OCI-LY3 (cell line): ENCODE results near the gene UMODL1.

ENCODE experiments used
- H2AFZ ChIP-seq: fragments of 200-600, 300-600 bp; shearing (Covaris generic); 2 replicates; pipeline ENCODE4 v1.6.0; 2014; ENCODE audit warnings: antibody characterized with exemption, low read depth, low read length
- H3K27ac ChIP-seq: fragments of 200-600, 300-600 bp; sonication (generic); 2 replicates; pipeline ENCODE4 v1.5.1; 2014; ENCODE audit warnings: mild to moderate bottlenecking, low read length, moderate library complexity, mixed read lengths
- H3K27me3 ChIP-seq: fragments of 200-600, 300-600 bp; sonication (generic); 2 replicates; pipeline ENCODE4 v1.6.1; 2014; ENCODE audit warnings: low read depth, low read length, mixed read lengths
- H3K36me3 ChIP-seq: fragments of 200-600, 300-600 bp; sonication (generic); replicated peaks from 2 replicates; pipeline ENCODE3; 2014; ENCODE audit warnings: low read depth, low read length, mixed read lengths
- H3K4me1 ChIP-seq: fragments of 300-600, 200-600 bp; sonication (generic); 2 replicates; pipeline ENCODE4 v1.6.1; 2014; ENCODE audit warnings: low read length, mixed read lengths
- H3K4me2 ChIP-seq: fragments of 200-600, 300-600 bp; sonication (generic); 2 replicates; pipeline ENCODE4 v1.6.1; 2014; ENCODE audit warnings: low read length, mixed read lengths
- H3K4me3 ChIP-seq: fragments of 300-600, 200-600 bp; sonication (generic); 2 replicates; pipeline ENCODE4 v1.5.1; 2014; ENCODE audit warnings: antibody characterized with exemption, mild to moderate bottlenecking, low read length, moderate library complexity
- H3K79me2 ChIP-seq: fragments of 300-600, 200-600 bp; shearing (Covaris generic); 2 replicates; pipeline ENCODE4 v1.6.1; 2014; ENCODE audit warnings: mild to moderate bottlenecking, low read length, mixed read lengths
- H3K9ac ChIP-seq: fragments of 300-600, 200-600 bp; shearing (Covaris generic); 2 replicates; pipeline ENCODE4 v1.6.0; 2014; ENCODE audit warnings: mild to moderate bottlenecking, low read length, moderate library complexity
- H3K9me3 ChIP-seq: fragments of 200-600, 300-600 bp; shearing (Covaris generic); 2 replicates; pipeline ENCODE4 v1.6.1; 2014; ENCODE audit warnings: low read length, mixed read lengths; ENCODE audit not compliant: insufficient read depth
- H4K20me1 ChIP-seq: fragments of 200-600, 300-600 bp; sonication (generic); 2 replicates; pipeline ENCODE4 v1.6.1; 2016; ENCODE audit warnings: low read length, mixed read lengths; ENCODE audit not compliant: insufficient read depth
- EZH2phosphoT487 ChIP-seq: fragments of 200-600 bp; shearing (Covaris generic); IDR thresholded peaks from 2 replicates; pipeline ENCODE4 v1.6.1; 2018; ENCODE audit warnings: antibody characterized with exemption, mixed run types, low read depth
- TF ChIP-seq, protein P1 (sequence below): fragments of 200-600, 300-600 bp; sonication (generic); IDR thresholded peaks from 2 replicates; pipeline ENCODE4 v1.5.1; 2014; ENCODE audit warnings: antibody characterized with exemption, low read length, low read depth

The UMODL1 gene

GRCh38 chr21:42081138-42081537 is 10.0 kb downstream of the UMODL1 start:
- Histone ChIP-seq H3K4me2 (no peak overlapping the region), H3K4me3 (no peak overlapping the region), H3K27ac (no peak overlapping the region), H3K36me3 (no peaks in the 10 kb centered on the region), H4K20me1 (no peaks in the 10 kb centered on the region), H3K27me3 (no peaks in the 10 kb centered on the region), H3K4me1 (peaks cover 21% of the 10 kb centered on the region), H2AFZ (no peak overlapping the region), H3K79me2 (no peaks in the 10 kb centered on the region), H3K9ac (no peak overlapping the region), H3K9me3 (no peaks in the 10 kb centered on the region)
- TF ChIP-seq, protein P1, sequence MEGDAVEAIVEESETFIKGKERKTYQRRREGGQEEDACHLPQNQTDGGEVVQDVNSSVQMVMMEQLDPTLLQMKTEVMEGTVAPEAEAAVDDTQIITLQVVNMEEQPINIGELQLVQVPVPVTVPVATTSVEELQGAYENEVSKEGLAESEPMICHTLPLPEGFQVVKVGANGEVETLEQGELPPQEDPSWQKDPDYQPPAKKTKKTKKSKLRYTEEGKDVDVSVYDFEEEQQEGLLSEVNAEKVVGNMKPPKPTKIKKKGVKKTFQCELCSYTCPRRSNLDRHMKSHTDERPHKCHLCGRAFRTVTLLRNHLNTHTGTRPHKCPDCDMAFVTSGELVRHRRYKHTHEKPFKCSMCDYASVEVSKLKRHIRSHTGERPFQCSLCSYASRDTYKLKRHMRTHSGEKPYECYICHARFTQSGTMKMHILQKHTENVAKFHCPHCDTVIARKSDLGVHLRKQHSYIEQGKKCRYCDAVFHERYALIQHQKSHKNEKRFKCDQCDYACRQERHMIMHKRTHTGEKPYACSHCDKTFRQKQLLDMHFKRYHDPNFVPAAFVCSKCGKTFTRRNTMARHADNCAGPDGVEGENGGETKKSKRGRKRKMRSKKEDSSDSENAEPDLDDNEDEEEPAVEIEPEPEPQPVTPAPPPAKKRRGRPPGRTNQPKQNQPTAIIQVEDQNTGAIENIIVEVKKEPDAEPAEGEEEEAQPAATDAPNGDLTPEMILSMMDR = no peak
- no peak for TF ChIP-seq EZH2phosphoT487

DNA sequence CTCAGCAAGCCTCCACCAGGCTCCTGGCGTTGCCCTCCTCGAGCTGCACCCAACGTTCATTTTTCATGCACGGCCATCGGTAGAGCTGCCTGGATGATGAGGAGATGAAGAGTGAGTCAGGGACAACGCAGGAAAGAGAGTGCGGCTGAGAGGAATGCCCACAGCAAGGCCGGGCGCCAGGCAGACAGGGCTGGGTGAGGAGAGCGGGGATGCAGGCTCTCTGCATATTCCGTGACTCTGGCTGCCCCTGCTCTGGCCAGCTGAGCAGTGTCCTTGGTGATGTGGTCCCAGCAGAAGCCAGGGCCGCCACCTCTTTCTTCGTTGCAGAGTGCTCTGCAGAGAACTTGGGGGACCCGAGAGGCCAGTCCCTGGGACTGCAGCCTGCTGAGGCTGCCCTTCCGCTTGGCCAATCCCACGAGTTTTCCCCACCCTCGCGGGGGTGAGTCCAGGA is 10.8 kb downstream of the UMODL1 start:
- Histone ChIP-seq H3K9me3 (no peaks in the 10 kb centered on the region), H3K9ac (no peak overlapping the region), H3K79me2 (no peaks in the 10 kb centered on the region), H3K36me3 (no peaks in the 10 kb centered on the region), H3K27ac (no peak overlapping the region), H3K4me1 (peaks cover 20% of the 10 kb centered on the region), H4K20me1 (no peaks in the 10 kb centered on the region), H3K4me2 (no peak overlapping the region), H2AFZ (no peak overlapping the region), H3K27me3 (no peaks in the 10 kb centered on the region), H3K4me3 (no peak overlapping the region)
- TF ChIP-seq, protein P1 = no peak
- no peak for TF ChIP-seq EZH2phosphoT487

- peaks cover 14% of the 10 kb centered on the region for H3K4me1 ChIP-seq
- H3K36me3 ChIP-seq = no peaks in the 10 kb centered on the region
- no peak overlapping the region for H3K4me3 ChIP-seq
- no peak overlapping the region for H2AFZ ChIP-seq
- H4K20me1 ChIP-seq = no peaks in the 10 kb centered on the region
- H3K27me3 ChIP-seq = no peaks in the 10 kb centered on the region
- no peak overlapping the region for H3K9ac ChIP-seq
- no peak overlapping the region for H3K4me2 ChIP-seq
- no peaks in the 10 kb centered on the region for H3K79me2 ChIP-seq
- TF ChIP-seq EZH2phosphoT487 = no peak
- TF ChIP-seq, protein P1 = no peak
- no peaks in the 10 kb centered on the region for H3K9me3 ChIP-seq
- H3K27ac ChIP-seq = no peak overlapping the region
Observed at GRCh38 chr21:42082501-42083360, 11.6 kb downstream of the UMODL1 start.

DNA sequence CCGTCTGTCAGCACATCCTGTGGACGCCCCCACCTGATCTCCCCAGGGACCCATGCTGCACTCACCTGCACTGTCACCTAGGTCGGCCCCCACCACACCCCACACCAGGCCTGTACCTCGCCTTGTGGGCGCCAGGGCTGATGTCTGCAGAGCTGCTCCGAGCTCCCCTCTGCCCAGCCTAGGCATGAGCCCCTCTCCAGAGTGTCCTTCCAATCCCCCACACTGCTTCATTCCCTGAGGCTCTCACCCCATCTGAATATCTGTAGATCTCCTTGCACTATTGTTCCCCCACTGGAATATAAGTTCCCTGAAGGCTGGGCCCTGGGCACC is 12.2 kb downstream of the UMODL1 start:
- Histone ChIP-seq H3K36me3 (no peaks in the 10 kb centered on the region), H3K4me2 (no peak overlapping the region), H3K9me3 (no peaks in the 10 kb centered on the region), H3K79me2 (no peaks in the 10 kb centered on the region), H3K27me3 (no peaks in the 10 kb centered on the region), H3K9ac (no peak overlapping the region), H3K4me3 (no peak overlapping the region), H2AFZ (no peak overlapping the region), H3K27ac (no peak overlapping the region), H4K20me1 (no peaks in the 10 kb centered on the region), H3K4me1 (peaks cover 11% of the 10 kb centered on the region)
- TF ChIP-seq EZH2phosphoT487 = no peak
- TF ChIP-seq, protein P1 = no peak
